ENCODE measurements around the gene UBR1.

- TF ChIP-seq CTCF (conservative IDR thresholded peaks at IDR 0.05; ENCODE audit: low read depth, low read length) (no peak), EZH2 (IDR thresholded peaks at IDR 0.05; ENCODE audit: borderline replicate concordance, low read depth, low read length, poor library complexity, severe bottlenecking) (no peak)
Observed at GRCh38 chr15:43146184-43146583, 40.3 kb upstream of the UBR1 start.

Measured in A673 (cell line).